Retinal pigment epithelial cell (primary cell): ENCODE measurements around the gene VIPR2.
"Not testable (repeated sequence)": the region's sequence is repeated elsewhere in the genome, so short reads cannot be mapped to it uniquely, and the experiment has no call there.

ENCODE experiments used
- DNase-seq: peaks from one replicate; pipeline ENCODE4 v3.0.0-alpha.2; 2010; ENCODE audit warnings: low read depth
- H3K4me3 ChIP-seq: 2 replicates; pipeline ENCODE4 v1.5.1; 2011; ENCODE audit warnings: mild to moderate bottlenecking, low read length, control low read depth, moderate library complexity
- CTCF ChIP-seq: conservative IDR thresholded peaks from 2 replicates; pipeline ENCODE4 v1.5.1; 2011; ENCODE audit warnings: low read depth, low read length, control low read depth, inconsistent platforms

Gene VIPR2

DNA sequence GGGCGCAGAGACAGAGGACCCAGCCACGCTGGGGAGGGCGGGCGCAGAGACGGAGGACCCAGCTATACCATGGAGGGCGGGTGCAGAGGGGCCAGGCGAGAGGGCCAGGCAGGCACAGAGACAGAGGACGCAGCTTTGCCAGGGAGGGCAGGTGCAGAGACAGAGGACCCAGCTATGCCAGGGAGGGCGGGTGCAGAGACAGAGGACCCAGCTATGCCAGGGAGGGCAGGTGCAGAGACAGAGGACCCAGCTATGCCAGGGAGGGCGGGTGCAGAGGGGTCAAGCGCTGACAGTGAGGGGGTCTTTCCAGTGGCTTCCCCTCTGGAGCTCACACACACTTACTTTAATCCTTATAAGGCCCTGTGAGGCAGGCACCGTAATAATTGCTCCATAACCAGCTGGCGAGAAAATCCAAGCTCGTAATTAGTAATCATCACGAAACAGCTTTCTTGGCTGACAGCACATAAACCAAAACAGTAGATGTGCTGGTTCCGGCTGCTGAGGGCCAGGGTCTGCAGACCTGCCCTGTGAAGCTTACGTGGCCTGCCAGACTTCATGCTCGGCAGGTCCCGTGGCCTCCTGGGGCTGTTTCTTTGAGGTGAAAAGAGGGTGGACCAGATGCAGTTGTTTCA, 137.2 kb downstream of the VIPR2 start:
- H3K4me3 ChIP-seq: no peak overlapping the region
- TF ChIP-seq CTCF: no peak
- no peak for DNase-seq

GRCh38 chr7:159006610-159007130, 138.0 kb downstream of the VIPR2 start:
- DNase-seq: no peak
- no peak for TF ChIP-seq CTCF
- no peak overlapping the region for H3K4me3 ChIP-seq

GRCh38 chr7:159006022-159006609, 138.6 kb downstream of the VIPR2 start:
- H3K4me3 ChIP-seq, DNase-seq: not testable (repeated sequence)

GRCh38 chr7:159005618-159006017, 139.0 kb downstream of the VIPR2 start:
- TF ChIP-seq CTCF: no peak
- H3K4me3 ChIP-seq: no peak overlapping the region
- no peak for DNase-seq

DNA sequence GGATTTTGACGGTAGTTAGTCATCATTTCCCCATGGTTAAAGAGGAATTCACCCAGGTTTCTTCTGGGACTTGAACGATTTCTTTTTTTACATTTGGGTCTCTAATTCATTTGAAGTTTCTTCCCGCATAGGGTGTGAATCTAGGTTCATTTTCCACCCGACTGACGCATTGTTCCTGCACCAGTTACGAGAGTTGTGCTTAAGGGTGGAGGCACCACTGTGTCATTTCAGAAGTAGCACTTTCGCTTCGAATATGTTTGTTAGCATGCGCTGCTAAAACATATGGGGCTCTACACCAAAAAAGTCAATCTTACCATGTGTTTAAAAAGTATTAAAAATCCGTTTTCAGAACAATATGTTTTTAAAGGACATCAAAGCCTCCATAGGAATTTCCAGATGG, 140.3 kb downstream of the VIPR2 start:
- no peak for DNase-seq
- no peak for TF ChIP-seq CTCF
- no peak overlapping the region for H3K4me3 ChIP-seq

GRCh38 chr7:159001811-159002210, 142.9 kb downstream of the VIPR2 start:
- H3K4me3 ChIP-seq: no peak overlapping the region
- no peak for TF ChIP-seq CTCF
- DNase-seq: no peak

GRCh38 chr7:159000859-159001435, 143.7 kb downstream of the VIPR2 start:
- no peak for TF ChIP-seq CTCF
- no peak for DNase-seq
- H3K4me3 ChIP-seq: no peak overlapping the region
